IPS-20b (cell line): ENCODE measurements around the gene MYO5C.

ENCODE experiments used
- H3K27ac ChIP-seq: one replicate; pipeline ENCODE4 v1.5.1; 2013; ENCODE audit warnings: low read length
- H3K27me3 ChIP-seq: 2 replicates; pipeline ENCODE4 v1.6.1; 2013; ENCODE audit warnings: mild to moderate bottlenecking, low read length, inconsistent platforms; ENCODE audit not compliant: insufficient read depth
- H3K36me3 ChIP-seq: 2 replicates; pipeline ENCODE4 v1.6.1; 2013; ENCODE audit warnings: low read depth, mild to moderate bottlenecking, inconsistent platforms, low read length, moderate library complexity; ENCODE audit not compliant: insufficient read depth
- H3K4me1 ChIP-seq: 2 replicates; pipeline ENCODE4 v1.6.1; 2013; ENCODE audit warnings: mild to moderate bottlenecking, control low read depth, inconsistent platforms, low read length, moderate library complexity; ENCODE audit not compliant: insufficient read depth
- H3K4me3 ChIP-seq: 2 replicates; pipeline ENCODE4 v1.5.1; 2013; ENCODE audit warnings: mild to moderate bottlenecking, low read length, inconsistent platforms
- H3K9ac ChIP-seq: 2 replicates; pipeline ENCODE4 v1.6.1; 2013; ENCODE audit warnings: low read depth, mild to moderate bottlenecking, inconsistent platforms, low read length, moderate library complexity
- H3K9me3 ChIP-seq: 2 replicates; pipeline ENCODE4 v1.6.1; 2013; ENCODE audit warnings: mild to moderate bottlenecking, low read depth, low read length, inconsistent platforms; ENCODE audit not compliant: insufficient read depth

Gene MYO5C

DNA sequence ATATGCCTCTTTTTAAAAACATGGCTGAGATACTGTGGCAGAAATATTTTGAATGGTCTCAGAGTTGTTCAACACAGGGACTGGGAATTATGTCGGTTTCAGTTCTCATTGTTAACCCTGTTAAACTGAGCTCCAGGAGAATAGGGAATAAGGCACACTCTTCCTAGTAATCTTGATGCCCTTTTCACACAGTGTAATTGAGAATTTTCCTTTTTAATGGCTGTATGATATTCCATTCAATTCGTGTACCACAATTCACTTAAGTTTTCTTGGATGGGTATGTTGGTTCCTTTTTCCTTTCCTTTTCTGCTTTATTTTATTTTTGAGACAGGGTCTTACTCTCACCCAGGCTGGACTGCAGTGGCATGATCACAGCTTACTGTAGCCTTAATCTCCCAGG lies 149.3 kb downstream of the MYO5C start:
- Histone ChIP-seq H3K9me3 (no peaks in the 10 kb centered on the region), H3K36me3 (peaks cover 28% of the 10 kb centered on the region), H3K27ac (no peak overlapping the region), H3K27me3 (no peaks in the 10 kb centered on the region), H3K9ac (no peak overlapping the region), H3K4me1 (no peaks in the 10 kb centered on the region), H3K4me3 (no peak overlapping the region)

GRCh38 chr15:52144656-52145178 lies 150.9 kb downstream of the MYO5C start:
- H3K4me1 ChIP-seq, result no peaks in the 10 kb centered on the region
- peaks cover 26% of the 10 kb centered on the region for H3K36me3 ChIP-seq
- no peaks in the 10 kb centered on the region for H3K27me3 ChIP-seq
- H3K9me3 ChIP-seq, result no peaks in the 10 kb centered on the region
- no peak overlapping the region for H3K27ac ChIP-seq
- H3K4me3 ChIP-seq, result no peak overlapping the region
- H3K9ac ChIP-seq, result no peak overlapping the region

DNA sequence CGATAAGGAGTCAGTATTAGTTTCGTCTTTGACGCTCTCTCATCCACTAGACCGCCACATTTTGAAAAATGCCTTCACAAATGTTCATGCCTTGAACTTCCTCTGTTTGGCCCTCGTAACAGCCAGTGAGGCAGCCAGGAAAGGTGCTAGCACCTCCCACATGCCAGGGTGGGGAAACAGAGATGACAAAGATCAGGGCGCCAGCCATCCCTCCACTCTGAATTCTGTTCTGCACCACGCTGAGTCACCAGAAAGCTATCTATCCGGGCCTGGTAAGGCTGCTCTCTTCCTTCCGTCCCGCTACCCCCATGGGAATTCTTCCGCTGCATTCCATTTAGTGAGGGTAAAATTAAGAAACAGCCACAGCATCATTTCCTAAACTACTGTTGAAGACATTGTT lies 151.7 kb downstream of the MYO5C start:
- no peaks in the 10 kb centered on the region for H3K27me3 ChIP-seq
- no peak overlapping the region for H3K9ac ChIP-seq
- H3K9me3 ChIP-seq, result no peaks in the 10 kb centered on the region
- no peaks in the 10 kb centered on the region for H3K4me1 ChIP-seq
- H3K36me3 ChIP-seq, result peaks cover 24% of the 10 kb centered on the region
- no peak overlapping the region for H3K4me3 ChIP-seq
- no peak overlapping the region for H3K27ac ChIP-seq
